ENCODE measurements around the gene VARS2. TPM values are rescaled to one million over a fixed set of nuclear protein-coding genes. Genes with fewer than 3 reads are reported as not detected.
A peak's percentile ranks its signal among the peaks of the same experiment; 100 is the strongest.

VARS2 gene
- polyA plus RNA-seq, 1 of the 3 experiments (the other 2 are of a cell fraction): 31.2 TPM

DNA sequence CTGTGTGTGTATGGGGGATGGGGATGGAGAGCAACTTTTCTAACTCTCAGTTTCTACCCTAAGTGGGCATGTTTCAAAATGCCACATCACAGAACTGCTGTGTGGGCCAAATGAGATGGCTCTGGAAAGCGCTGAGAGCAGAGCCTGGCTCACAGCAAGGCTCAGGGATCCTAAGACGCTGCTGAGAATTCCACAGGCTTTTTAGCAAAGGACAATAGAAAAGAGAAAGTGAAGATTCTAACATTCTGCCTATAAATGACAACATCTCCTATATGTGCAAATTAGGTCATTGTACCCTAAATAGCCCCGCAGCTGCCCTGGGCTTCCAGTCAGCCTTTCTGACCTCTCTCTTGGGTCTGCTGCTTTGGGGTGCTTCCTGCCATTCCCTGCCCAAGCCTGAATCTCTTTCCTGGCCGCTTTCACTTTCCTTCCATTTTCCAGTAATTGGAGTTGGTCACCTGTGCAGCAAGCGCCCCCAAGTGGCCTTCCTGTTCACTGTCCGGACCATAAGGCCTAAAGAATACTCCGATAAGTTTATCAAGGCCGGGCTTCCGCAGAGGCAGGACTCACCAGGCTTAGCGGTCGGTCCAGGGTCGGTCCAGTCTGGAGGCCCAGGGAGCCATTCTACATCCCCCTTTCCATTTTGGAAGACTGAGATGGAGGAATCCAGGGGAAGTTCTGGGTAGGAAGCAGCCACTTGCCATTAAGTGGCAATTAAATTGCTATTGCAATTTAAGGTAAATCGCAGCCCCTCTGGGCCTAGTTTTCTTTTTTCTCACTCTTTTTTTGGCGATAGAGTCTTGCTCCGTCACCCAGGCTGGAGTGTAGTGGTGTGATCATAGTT lies 36.4 kb upstream of the VARS2 start (continued):
- TF ChIP-seq, protein P1, sequence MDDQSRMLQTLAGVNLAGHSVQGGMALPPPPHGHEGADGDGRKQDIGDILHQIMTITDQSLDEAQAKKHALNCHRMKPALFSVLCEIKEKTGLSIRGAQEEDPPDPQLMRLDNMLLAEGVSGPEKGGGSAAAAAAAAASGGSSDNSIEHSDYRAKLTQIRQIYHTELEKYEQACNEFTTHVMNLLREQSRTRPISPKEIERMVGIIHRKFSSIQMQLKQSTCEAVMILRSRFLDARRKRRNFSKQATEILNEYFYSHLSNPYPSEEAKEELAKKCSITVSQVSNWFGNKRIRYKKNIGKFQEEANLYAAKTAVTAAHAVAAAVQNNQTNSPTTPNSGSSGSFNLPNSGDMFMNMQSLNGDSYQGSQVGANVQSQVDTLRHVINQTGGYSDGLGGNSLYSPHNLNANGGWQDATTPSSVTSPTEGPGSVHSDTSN (IDR thresholded peaks at IDR 0.05): no peak
- TF ChIP-seq SIN3A (IDR thresholded peaks at IDR 0.05; ENCODE audit: borderline replicate concordance, low read depth, low read length): peak; percentile 29; the same call in 1 of the 2 replicates
- TF ChIP-seq TAF1 (IDR thresholded peaks at IDR 0.05; ENCODE audit: borderline replicate concordance, low read depth, low read length): no peak
- TF ChIP-seq, protein P2, sequence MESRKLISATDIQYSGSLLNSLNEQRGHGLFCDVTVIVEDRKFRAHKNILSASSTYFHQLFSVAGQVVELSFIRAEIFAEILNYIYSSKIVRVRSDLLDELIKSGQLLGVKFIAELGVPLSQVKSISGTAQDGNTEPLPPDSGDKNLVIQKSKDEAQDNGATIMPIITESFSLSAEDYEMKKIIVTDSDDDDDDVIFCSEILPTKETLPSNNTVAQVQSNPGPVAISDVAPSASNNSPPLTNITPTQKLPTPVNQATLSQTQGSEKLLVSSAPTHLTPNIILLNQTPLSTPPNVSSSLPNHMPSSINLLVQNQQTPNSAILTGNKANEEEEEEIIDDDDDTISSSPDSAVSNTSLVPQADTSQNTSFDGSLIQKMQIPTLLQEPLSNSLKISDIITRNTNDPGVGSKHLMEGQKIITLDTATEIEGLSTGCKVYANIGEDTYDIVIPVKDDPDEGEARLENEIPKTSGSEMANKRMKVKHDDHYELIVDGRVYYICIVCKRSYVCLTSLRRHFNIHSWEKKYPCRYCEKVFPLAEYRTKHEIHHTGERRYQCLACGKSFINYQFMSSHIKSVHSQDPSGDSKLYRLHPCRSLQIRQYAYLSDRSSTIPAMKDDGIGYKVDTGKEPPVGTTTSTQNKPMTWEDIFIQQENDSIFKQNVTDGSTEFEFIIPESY (IDR thresholded peaks at IDR 0.05; ENCODE audit: borderline replicate concordance, low read depth): no peak
- no peak; the same call in 1 of the 2 replicates for TF ChIP-seq POLR2AphosphoS5 (IDR thresholded peaks at IDR 0.05; ENCODE audit: low read depth, low read length)
- TF ChIP-seq, protein P3, sequence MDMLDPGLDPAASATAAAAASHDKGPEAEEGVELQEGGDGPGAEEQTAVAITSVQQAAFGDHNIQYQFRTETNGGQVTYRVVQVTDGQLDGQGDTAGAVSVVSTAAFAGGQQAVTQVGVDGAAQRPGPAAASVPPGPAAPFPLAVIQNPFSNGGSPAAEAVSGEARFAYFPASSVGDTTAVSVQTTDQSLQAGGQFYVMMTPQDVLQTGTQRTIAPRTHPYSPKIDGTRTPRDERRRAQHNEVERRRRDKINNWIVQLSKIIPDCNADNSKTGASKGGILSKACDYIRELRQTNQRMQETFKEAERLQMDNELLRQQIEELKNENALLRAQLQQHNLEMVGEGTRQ (IDR thresholded peaks at IDR 0.05; ENCODE audit: borderline replicate concordance, low read depth, low read length): no peak
- TF ChIP-seq GABPA (IDR thresholded peaks at IDR 0.05; ENCODE audit: low read depth): no peak

DNA sequence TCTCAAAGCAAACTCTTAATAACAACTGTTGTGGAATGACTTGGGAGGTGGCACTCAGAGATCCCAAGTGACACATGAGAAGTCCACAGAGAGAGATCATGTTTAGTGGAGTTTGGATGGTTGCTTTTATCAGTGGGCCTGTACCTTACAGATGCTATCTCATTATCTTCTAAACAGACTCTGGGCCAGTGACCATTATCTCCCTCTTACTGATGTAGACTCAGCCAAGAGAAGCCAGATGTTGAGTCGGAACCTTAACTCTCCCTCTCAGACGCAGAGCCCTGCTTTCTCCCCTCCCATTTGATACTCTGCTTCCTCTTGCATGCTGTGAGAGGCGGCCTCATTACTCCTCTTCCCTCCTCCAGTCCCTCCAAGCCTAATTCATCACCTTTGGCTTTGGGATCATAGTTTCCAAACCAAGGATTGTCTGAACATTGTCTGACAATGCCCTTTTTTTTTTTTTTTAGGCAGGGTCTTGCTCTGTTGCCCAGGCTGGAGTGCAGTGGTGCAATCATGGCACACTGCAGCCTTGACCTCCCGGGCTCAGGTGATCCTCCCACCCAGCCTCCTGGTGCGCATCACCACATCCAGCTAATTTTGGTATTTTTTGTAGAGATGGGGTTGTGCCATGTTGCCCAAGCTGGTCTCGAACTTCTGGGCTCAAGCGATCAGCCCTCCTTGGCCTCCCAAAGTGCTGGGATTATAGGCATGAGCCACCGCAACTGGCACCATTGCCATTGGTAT lies 34.2 kb upstream of the VARS2 start:
- TF ChIP-seq RXRA (IDR thresholded peaks at IDR 0.05; ENCODE audit: borderline replicate concordance, low read depth) (no peak), FOXM1 (IDR thresholded peaks at IDR 0.05; ENCODE audit: low read depth) (no peak), POLR2AphosphoS5 (IDR thresholded peaks at IDR 0.05; ENCODE audit: low read depth, low read length) (no peak), RFX5 (IDR thresholded peaks at IDR 0.05; ENCODE audit: low read length) (no peak), TEAD4 (IDR thresholded peaks at IDR 0.05; ENCODE audit: borderline replicate concordance, insufficient read depth) (no peak), RAD21 (IDR thresholded peaks at IDR 0.05; ENCODE audit: low read length) (no peak)
- TF ChIP-seq, protein P3 (IDR thresholded peaks at IDR 0.05; ENCODE audit: borderline replicate concordance, low read depth, low read length): no peak
- Histone ChIP-seq H3K27ac (ENCODE audit: low read depth in 2 of 2, low read length in 1 of 2) (no peak overlapping the region), H3F3A (replicated peaks; ENCODE audit: insufficient read depth) (peaks cover 8% of the 10 kb centered on the region), H3K27me3 (ENCODE audit: insufficient read depth) (no peaks in the 10 kb centered on the region), H3K4me3 (ENCODE audit: low read depth in 2 of 2, low read length in 1 of 2) (no peak overlapping the region), H3K4me1 (ENCODE audit: control insufficient read depth in 1 of 2, insufficient read depth in 2 of 2, low read depth in 1 of 2, low read length in 1 of 2) (peaks cover 13 to 17% of the 10 kb centered on the region in 2 experiments; a peak in 2 of 4 replicates), H3K9me3 (no peaks in the 10 kb centered on the region), H3K9me2 (no peaks in the 10 kb centered on the region), H4K20me1 (ENCODE audit: insufficient read depth) (no peaks in the 10 kb centered on the region), H3K4me2 (no peak overlapping the region), H3K79me2 (ENCODE audit: insufficient read depth) (peaks cover 3% of the 10 kb centered on the region; the same call in 1 of the 2 replicates), H3K9ac (no peak overlapping the region), H2AFZ (ENCODE audit: low read depth) (no peak overlapping the region), H3K36me3 (replicated peaks in 1 of 2; ENCODE audit: control insufficient read depth in 1 of 2, insufficient read depth in 2 of 2, low read length in 1 of 2) (no peaks in the 10 kb centered on the region)
- POLR2A ChIA-PET: no interaction called here
- WGBS (ENCODE audit: low lambda C conversion rate): 89% methylated on average over 8 of the region's 8 CpGs
- DNase-seq: peak; percentile 14
- CTCF ChIA-PET: interaction anchor here (1.5 to 7.6 kb wide), 7 partner anchors 9 to 201 kb away, joined by 6 to 103 read pairs (median 14); partner anchors contain the start of gene VARS2
